Mucosa of stomach (tissue), 1 donor: Measurements from ENCODE around the gene LARP1B.
"Not testable (repeated sequence)": the region's sequence is repeated elsewhere in the genome, so short reads cannot be mapped to it uniquely, and the experiment has no call there.

ENCODE experiments used
- H3K27me3 ChIP-seq: one replicate; pipeline ENCODE4 v1.7.0; 2013; ENCODE audit warnings: mild to moderate bottlenecking, low read length; ENCODE audit not compliant: control insufficient read depth, insufficient read depth
- H3K36me3 ChIP-seq: one replicate; pipeline ENCODE4 v1.7.0; 2013; ENCODE audit warnings: low read length; ENCODE audit not compliant: control insufficient read depth, insufficient read depth
- H3K4me1 ChIP-seq: one replicate; pipeline ENCODE4 v1.7.0; 2013; ENCODE audit warnings: mild to moderate bottlenecking, low read length; ENCODE audit not compliant: control insufficient read depth, insufficient read depth
- H3K4me3 ChIP-seq: one replicate; pipeline ENCODE4 v1.7.0; 2013; ENCODE audit warnings: low read length
- H3K9ac ChIP-seq: one replicate; pipeline ENCODE4 v1.7.0; 2013; ENCODE audit warnings: mild to moderate bottlenecking, low read length, moderate library complexity
- H3K9me3 ChIP-seq: one replicate; pipeline ENCODE4 v1.7.0; 2013; ENCODE audit warnings: mild to moderate bottlenecking, low read length, moderate library complexity; ENCODE audit not compliant: control insufficient read depth
- donor health status: Pancreatic carcinoma.

LARP1B gene

GRCh38 chr4:128060699-128061565 is at the start of gene LARP1B:
Gene LARP1B (plus strand): TSS chr4:128061312. CDS start chr4:128074952, 13,640 bp downstream.
- no peaks in the 10 kb centered on the region for H3K27me3 ChIP-seq
- no peaks in the 10 kb centered on the region for H3K9me3 ChIP-seq
- peak within 1 kb of the TSS; percentile 99 for H3K9ac ChIP-seq
- H3K36me3 ChIP-seq: no peaks in the 10 kb centered on the region
- H3K4me3 ChIP-seq: peak within 1 kb of the TSS; percentile 61
- H3K4me1 ChIP-seq: no peaks in the 10 kb centered on the region

- Histone ChIP-seq H3K36me3 (no peaks in the 10 kb centered on the region), H3K27me3 (no peaks in the 10 kb centered on the region), H3K4me1 (no peaks in the 10 kb centered on the region)
Observed at GRCh38 chr4:128025319-128025718, 35.8 kb upstream of the LARP1B start.

GRCh38 chr4:128029907-128030306 is 31.2 kb upstream of the LARP1B start:
- Histone ChIP-seq H3K27me3 (no peaks in the 10 kb centered on the region), H3K9ac (no peak overlapping the region), H3K4me3 (no peak overlapping the region), H3K9me3 (no peaks in the 10 kb centered on the region), H3K36me3 (no peaks in the 10 kb centered on the region), H3K4me1 (no peaks in the 10 kb centered on the region)

More at GRCh38 chr4:128025319-128025718, 35.8 kb upstream of the LARP1B start:
- no peak overlapping the region for H3K9ac ChIP-seq
- H3K4me3 ChIP-seq: no peak overlapping the region
- no peaks in the 10 kb centered on the region for H3K9me3 ChIP-seq

- Histone ChIP-seq H3K4me1 (no peaks in the 10 kb centered on the region), H3K27me3 (no peaks in the 10 kb centered on the region), H3K36me3 (no peaks in the 10 kb centered on the region), H3K9me3 (no peaks in the 10 kb centered on the region), H3K4me3 (no peak overlapping the region), H3K9ac (no peak overlapping the region)
Observed at GRCh38 chr4:128031756-128032384, 29.2 kb upstream of the LARP1B start.

GRCh38 chr4:128039568-128039967 is 21.5 kb upstream of the LARP1B start:
- H3K4me3 ChIP-seq: no peak overlapping the region
- H3K27me3 ChIP-seq: no peaks in the 10 kb centered on the region
- no peak overlapping the region for H3K9ac ChIP-seq
- H3K4me1 ChIP-seq: no peaks in the 10 kb centered on the region
- H3K36me3 ChIP-seq: no peaks in the 10 kb centered on the region
- no peaks in the 10 kb centered on the region for H3K9me3 ChIP-seq

- not testable (repeated sequence) for H3K4me1 ChIP-seq, H3K9me3 ChIP-seq, H3K4me3 ChIP-seq, H3K27me3 ChIP-seq, H3K36me3 ChIP-seq, H3K9ac ChIP-seq
Observed at GRCh38 chr4:128047019-128047418, 14.1 kb upstream of the LARP1B start.

- H3K9me3 ChIP-seq, H3K9ac ChIP-seq: not testable (repeated sequence)
Observed at GRCh38 chr4:128047514-128047913, 13.6 kb upstream of the LARP1B start.

GRCh38 chr4:128051229-128051628 is 9.9 kb upstream of the LARP1B start:
- H3K9ac ChIP-seq, H3K27me3 ChIP-seq, H3K4me3 ChIP-seq, H3K36me3 ChIP-seq, H3K4me1 ChIP-seq, H3K9me3 ChIP-seq: not testable (repeated sequence)

More at GRCh38 chr4:128047514-128047913, 13.6 kb upstream of the LARP1B start:
- H3K4me1 ChIP-seq, H3K27me3 ChIP-seq, H3K4me3 ChIP-seq, H3K36me3 ChIP-seq: not testable (repeated sequence)

- H3K9me3 ChIP-seq, H3K4me3 ChIP-seq, H3K9ac ChIP-seq, H3K4me1 ChIP-seq, H3K27me3 ChIP-seq, H3K36me3 ChIP-seq: not testable (repeated sequence)
Observed at GRCh38 chr4:128054907-128055306, 6.2 kb upstream of the LARP1B start.

GRCh38 chr4:128055441-128056206 is 5.5 kb upstream of the LARP1B start:
- H3K27me3 ChIP-seq, H3K9me3 ChIP-seq, H3K36me3 ChIP-seq, H3K4me1 ChIP-seq, H3K4me3 ChIP-seq, H3K9ac ChIP-seq: not testable (repeated sequence)

- no peak overlapping the region for H3K4me3 ChIP-seq
- no peaks in the 10 kb centered on the region for H3K4me1 ChIP-seq
- no peaks in the 10 kb centered on the region for H3K36me3 ChIP-seq
- H3K9ac ChIP-seq: no peak overlapping the region
- H3K9me3 ChIP-seq: no peaks in the 10 kb centered on the region
- H3K27me3 ChIP-seq: no peaks in the 10 kb centered on the region
Observed at GRCh38 chr4:128056396-128056795, 4.7 kb upstream of the LARP1B start.

GRCh38 chr4:128060121-128060698 is 902 bp upstream of the LARP1B start:
- no peaks in the 10 kb centered on the region for H3K4me1 ChIP-seq
- no peaks in the 10 kb centered on the region for H3K27me3 ChIP-seq
- H3K36me3 ChIP-seq: no peaks in the 10 kb centered on the region
- peak overlapping the region; percentile 61 for H3K4me3 ChIP-seq
- peak overlapping the region; percentile 99 for H3K9ac ChIP-seq
- no peaks in the 10 kb centered on the region for H3K9me3 ChIP-seq
